ENCODE data around the gene DNPEP.

The DNPEP gene

DNA sequence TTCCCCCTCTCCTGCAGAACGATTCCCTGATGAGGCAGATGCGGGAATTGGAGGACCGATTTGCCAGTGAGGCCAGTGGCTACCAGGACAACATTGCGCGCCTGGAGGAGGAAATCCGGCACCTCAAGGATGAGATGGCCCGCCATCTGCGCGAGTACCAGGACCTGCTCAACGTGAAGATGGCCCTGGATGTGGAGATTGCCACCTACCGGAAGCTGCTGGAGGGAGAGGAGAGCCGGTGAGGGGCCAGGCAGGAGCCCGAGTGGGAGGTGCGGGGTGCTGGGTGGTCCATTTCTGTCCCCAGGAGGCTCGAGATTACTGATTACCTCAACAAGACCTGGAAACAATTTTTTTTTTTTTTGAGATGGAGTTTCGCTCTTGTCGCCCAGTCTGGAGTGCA is 33.6 kb upstream of the DNPEP start:
- peaks cover 8% of the 10 kb centered on the region for H3K27me3 ChIP-seq (replicated peaks)
- no peak overlapping the region for H3K27ac ChIP-seq
- no peak for DNase-seq
- H3K36me3 ChIP-seq (replicated peaks): no peaks in the 10 kb centered on the region
- in situ Hi-C loops (cut with HindIII; ENCODE audit: low pct_ligation_motif_present, low sequenced_read_pairs): no loop called here
- TF ChIP-seq, protein P1, sequence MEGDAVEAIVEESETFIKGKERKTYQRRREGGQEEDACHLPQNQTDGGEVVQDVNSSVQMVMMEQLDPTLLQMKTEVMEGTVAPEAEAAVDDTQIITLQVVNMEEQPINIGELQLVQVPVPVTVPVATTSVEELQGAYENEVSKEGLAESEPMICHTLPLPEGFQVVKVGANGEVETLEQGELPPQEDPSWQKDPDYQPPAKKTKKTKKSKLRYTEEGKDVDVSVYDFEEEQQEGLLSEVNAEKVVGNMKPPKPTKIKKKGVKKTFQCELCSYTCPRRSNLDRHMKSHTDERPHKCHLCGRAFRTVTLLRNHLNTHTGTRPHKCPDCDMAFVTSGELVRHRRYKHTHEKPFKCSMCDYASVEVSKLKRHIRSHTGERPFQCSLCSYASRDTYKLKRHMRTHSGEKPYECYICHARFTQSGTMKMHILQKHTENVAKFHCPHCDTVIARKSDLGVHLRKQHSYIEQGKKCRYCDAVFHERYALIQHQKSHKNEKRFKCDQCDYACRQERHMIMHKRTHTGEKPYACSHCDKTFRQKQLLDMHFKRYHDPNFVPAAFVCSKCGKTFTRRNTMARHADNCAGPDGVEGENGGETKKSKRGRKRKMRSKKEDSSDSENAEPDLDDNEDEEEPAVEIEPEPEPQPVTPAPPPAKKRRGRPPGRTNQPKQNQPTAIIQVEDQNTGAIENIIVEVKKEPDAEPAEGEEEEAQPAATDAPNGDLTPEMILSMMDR (IDR thresholded peaks at IDR 0.05; ENCODE audit: low read depth, low read length, missing control alignments): no peak
- H3K4me3 ChIP-seq (ENCODE audit: low read depth, low read length): no peak overlapping the region

DNA sequence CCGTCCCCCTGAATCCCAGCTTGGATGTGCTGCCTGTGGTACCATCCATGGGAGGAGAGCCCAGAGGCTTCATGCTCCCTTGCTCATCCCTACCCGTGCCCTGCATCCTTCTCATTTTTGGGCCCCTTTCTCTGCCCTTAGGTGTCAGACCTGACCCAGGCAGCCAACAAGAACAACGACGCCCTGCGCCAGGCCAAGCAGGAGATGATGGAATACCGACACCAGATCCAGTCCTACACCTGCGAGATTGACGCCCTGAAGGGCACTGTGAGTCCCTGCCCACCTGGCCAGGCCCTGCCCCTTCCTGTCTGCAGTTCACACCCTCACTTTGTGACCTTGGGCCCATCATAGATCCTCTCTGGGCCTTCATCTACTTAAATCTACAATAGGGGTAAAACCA is 33.0 kb upstream of the DNPEP start:
- in situ Hi-C loops (cut with HindIII; ENCODE audit: low pct_ligation_motif_present, low sequenced_read_pairs): no loop called here

DNA sequence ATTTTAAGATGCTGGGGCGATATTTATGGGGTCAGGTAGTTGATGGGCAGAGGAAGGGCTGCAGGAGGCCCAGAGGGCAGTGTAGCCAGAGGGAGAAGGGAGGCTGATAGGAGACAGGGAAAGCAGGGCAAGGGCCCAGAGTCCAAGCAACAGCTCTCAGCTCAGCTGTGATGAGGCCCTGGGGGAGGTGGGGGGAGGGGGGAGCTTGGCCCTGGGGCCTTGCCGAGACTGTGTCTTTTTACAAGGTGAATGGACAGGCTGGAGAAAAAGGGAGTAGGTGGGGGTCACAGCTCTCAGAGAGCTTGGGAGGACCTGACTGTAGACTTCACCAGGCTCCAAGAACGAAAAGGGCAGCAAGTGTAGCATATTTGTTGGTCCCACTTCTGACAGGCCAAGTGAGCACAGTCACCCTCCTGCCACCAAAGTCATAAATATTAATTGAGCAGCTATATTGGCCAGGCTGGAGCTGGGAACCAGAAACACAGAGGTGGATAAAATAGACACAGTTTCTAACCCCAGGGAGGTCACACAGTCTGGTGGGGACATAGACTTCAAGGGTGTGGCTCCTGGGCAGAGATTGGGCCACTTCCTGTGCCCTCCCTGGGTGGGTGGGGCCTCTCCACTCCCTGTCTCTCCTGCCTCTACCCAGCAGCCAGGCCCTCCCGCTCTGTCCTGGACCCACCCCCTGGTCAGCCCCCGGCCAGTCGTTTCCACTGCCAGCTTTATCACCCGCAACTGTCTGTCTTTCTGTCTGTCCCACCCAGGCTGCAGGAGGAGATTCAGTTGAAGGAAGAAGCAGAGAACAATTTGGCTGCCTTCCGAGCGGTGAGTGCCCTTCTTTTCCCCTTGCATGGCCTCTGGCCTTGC is 31.9 kb upstream of the DNPEP start:
- Histone ChIP-seq H3K4me3 (ENCODE audit: low read depth, low read length) (no peak overlapping the region), H3K27me3 (replicated peaks) (peaks cover 8% of the 10 kb centered on the region), H3K36me3 (replicated peaks) (no peaks in the 10 kb centered on the region), H3K27ac (no peak overlapping the region)
- TF ChIP-seq, protein P1 (IDR thresholded peaks at IDR 0.05; ENCODE audit: low read depth, low read length, missing control alignments): no peak
- DNase-seq: no peak
- in situ Hi-C loops (cut with HindIII; ENCODE audit: low pct_ligation_motif_present, low sequenced_read_pairs): no loop called here

More for the DNA sequence above, 33.0 kb upstream of the DNPEP start:
- H3K36me3 ChIP-seq (replicated peaks): no peaks in the 10 kb centered on the region
- no peak overlapping the region for H3K27ac ChIP-seq
- peaks cover 8% of the 10 kb centered on the region for H3K27me3 ChIP-seq (replicated peaks)
- DNase-seq: no peak
- H3K4me3 ChIP-seq (ENCODE audit: low read depth, low read length): no peak overlapping the region
- TF ChIP-seq, protein P1 (IDR thresholded peaks at IDR 0.05; ENCODE audit: low read depth, low read length, missing control alignments): no peak

DNA sequence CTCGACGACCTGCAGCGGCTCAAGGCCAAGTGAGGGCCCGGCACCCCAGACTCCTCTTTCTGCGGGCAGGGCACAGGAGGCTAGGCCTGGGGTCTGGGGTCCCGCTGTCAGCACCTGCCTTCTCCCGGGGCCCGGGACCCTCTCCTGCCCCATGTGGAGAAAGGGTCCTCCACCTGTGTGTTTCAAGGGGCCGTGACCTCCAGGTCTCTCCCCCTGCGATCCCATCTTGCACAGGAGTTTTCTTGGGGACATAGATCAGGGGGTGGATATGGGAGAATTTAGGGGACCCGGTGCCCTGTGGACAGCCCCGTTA is 31.3 kb upstream of the DNPEP start:
- TF ChIP-seq, protein P1 (IDR thresholded peaks at IDR 0.05; ENCODE audit: low read depth, low read length, missing control alignments): no peak
- DNase-seq: no peak
- in situ Hi-C loops (cut with HindIII; ENCODE audit: low pct_ligation_motif_present, low sequenced_read_pairs): no loop called here
- H3K27ac ChIP-seq: no peak overlapping the region
- H3K36me3 ChIP-seq (replicated peaks): no peaks in the 10 kb centered on the region
- no peak overlapping the region for H3K4me3 ChIP-seq (ENCODE audit: low read depth, low read length)
- peaks cover 8% of the 10 kb centered on the region for H3K27me3 ChIP-seq (replicated peaks)

DNA sequence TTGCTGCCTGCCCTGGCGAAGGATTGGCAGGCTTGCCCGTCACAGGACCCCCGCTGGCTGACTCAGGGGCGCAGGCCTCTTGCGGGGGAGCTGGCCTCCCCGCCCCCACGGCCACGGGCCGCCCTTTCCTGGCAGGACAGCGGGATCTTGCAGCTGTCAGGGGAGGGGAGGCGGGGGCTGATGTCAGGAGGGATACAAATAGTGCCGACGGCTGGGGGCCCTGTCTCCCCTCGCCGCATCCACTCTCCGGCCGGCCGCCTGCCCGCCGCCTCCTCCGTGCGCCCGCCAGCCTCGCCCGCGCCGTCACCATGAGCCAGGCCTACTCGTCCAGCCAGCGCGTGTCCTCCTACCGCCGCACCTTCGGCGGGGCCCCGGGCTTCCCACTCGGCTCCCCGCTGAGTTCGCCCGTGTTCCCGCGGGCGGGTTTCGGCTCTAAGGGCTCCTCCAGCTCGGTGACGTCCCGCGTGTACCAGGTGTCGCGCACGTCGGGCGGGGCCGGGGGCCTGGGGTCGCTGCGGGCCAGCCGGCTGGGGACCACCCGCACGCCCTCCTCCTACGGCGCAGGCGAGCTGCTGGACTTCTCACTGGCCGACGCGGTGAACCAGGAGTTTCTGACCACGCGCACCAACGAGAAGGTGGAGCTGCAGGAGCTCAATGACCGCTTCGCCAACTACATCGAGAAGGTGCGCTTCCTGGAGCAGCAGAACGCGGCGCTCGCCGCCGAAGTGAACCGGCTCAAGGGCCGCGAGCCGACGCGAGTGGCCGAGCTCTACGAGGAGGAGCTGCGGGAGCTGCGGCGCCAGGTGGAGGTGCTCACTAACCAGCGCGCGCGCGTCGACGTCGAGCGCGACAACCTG is 30.7 kb upstream of the DNPEP start, which contains the start of gene DES:
Gene DES (plus strand): TSS at position 223 of the 857 bp plus-strand sequence. CDS start 86 bp downstream, at position 309.
- no peak for DNase-seq
- in situ Hi-C loops (cut with HindIII; ENCODE audit: low pct_ligation_motif_present, low sequenced_read_pairs): no loop called here
- Histone ChIP-seq H3K27me3 (replicated peaks) (peaks cover 8% of the 10 kb centered on the region), H3K27ac (no peak within 1 kb of the TSS), H3K36me3 (replicated peaks) (no peaks in the 10 kb centered on the region), H3K4me3 (ENCODE audit: low read depth, low read length) (peak within 1 kb of the TSS; percentile 3)
- TF ChIP-seq, protein P1 (IDR thresholded peaks at IDR 0.05; ENCODE audit: low read depth, low read length, missing control alignments): no peak
